Smooth muscle cell (in vitro differentiated cells): Measurements from ENCODE around the gene MKKS. TPM values are rescaled to one million over a fixed set of nuclear protein-coding genes. Genes with fewer than 3 reads are reported as not detected.

Experiments
- DNase-seq: peaks from one replicate; lab custom pipeline; 2025; ENCODE audit not compliant: unreplicated experiment; lab: John Stamatoyannopoulos, UW
- H2AFZ ChIP-seq: fragments of 200-600 bp; sonication (generic); 2 replicates; pipeline ENCODE4 v1.6.0; 2016; ENCODE audit warnings: antibody characterized with exemption, low read depth, mild to moderate bottlenecking
- H3F3A ChIP-seq: fragments of 200-600 bp; sonication (generic); 2 replicates; pipeline ENCODE4 v1.6.0; 2017; ENCODE audit warnings: antibody characterized with exemption, low read depth
- H3K27ac ChIP-seq: fragments of 200-600 bp; sonication (generic); 2 replicates; pipeline ENCODE4 v1.5.1; 2016; ENCODE audit warnings: low read depth, mild to moderate bottlenecking
- H3K27me3 ChIP-seq: fragments of 200-600 bp; sonication (generic); 2 replicates; pipeline ENCODE4 v1.6.1; 2016; ENCODE audit warnings: low read depth, mild to moderate bottlenecking
- H3K36me3 ChIP-seq: fragments of 200-600 bp; sonication (generic); 2 replicates; pipeline ENCODE4 v1.5.1; 2016; ENCODE audit warnings: low read depth
- H3K4me1 ChIP-seq: fragments of 200-600 bp; sonication (generic); 2 replicates; pipeline ENCODE4 v1.5.1; 2016; ENCODE audit warnings: low read depth
- H3K4me2 ChIP-seq: fragments of 200-600 bp; sonication (generic); 2 replicates; pipeline ENCODE4 v1.6.0; 2016; ENCODE audit warnings: mild to moderate bottlenecking
- H3K4me3 ChIP-seq: fragments of 200-600 bp; sonication (generic); 2 replicates; pipeline ENCODE4 v1.5.1; 2016; ENCODE audit warnings: mild to moderate bottlenecking
- H3K79me2 ChIP-seq: fragments of 200-600 bp; sonication (generic); 2 replicates; pipeline ENCODE4 v1.6.0; 2016; ENCODE audit warnings: low read depth, mild to moderate bottlenecking
- H3K9ac ChIP-seq: fragments of 200-600 bp; sonication (generic); 2 replicates; pipeline ENCODE4 v1.6.0; 2016; ENCODE audit warnings: low read depth
- H3K9me3 ChIP-seq: fragments of 200-600 bp; sonication (generic); replicated peaks from 2 replicates; pipeline ENCODE4 v1.5.1; 2016; ENCODE audit warnings: low read depth
- H4K20me1 ChIP-seq: fragments of 200-600 bp; sonication (generic); 2 replicates; pipeline ENCODE4 v1.6.0; 2016; ENCODE audit warnings: low read depth
- CTCF ChIP-seq: fragments of 200-600 bp; sonication (generic); IDR thresholded peaks from 2 replicates; pipeline ENCODE4 v1.5.1; 2017; ENCODE audit warnings: borderline replicate concordance, mild to moderate bottlenecking, antibody characterized with exemption; ENCODE audit not compliant: insufficient read depth, poor library complexity, severe bottlenecking
- WGBS: methylation state at CpG from one replicate; pipeline ENCODE4 v1.1.7; 2016; ENCODE audit warnings: low lambda C conversion rate; 5-methylcytosine and 5-hydroxymethylcytosine counted together
- polyA plus RNA-seq: library from polyadenylated mRNA; unstranded; fragments of >200 nt; fragmentation: Nextera tagmentation; extraction: Ambion mirVana; gene quantifications from 2 replicates; pipeline ENCODE4 v1.2.1, GENCODE V29; 2016
- total RNA-seq: library from RNA; depleted of rRNA; stranded (reverse); fragments of >200 nt; gene quantifications from 2 replicates; pipeline ENCODE4 v1.2.3, GENCODE V29; 2014

The MKKS gene
- total and polyA plus RNA-seq, 2 experiments from 2014 or later: 15.6 to 19.8 TPM

GRCh38 chr20:10469599-10469998 is 35.6 kb upstream of the MKKS start:
- 19% methylated on average over 7 of the region's 7 CpGs for WGBS
- H3K4me2 ChIP-seq: no peak overlapping the region
- TF ChIP-seq CTCF: peak; percentile 53

GRCh38 chr20:10469056-10469455 is 35.0 kb upstream of the MKKS start:
- DNase-seq: no peak
- 73% methylated on average over 2 of the region's 2 CpGs for WGBS

More at GRCh38 chr20:10469599-10469998, 35.6 kb upstream of the MKKS start:
- Histone ChIP-seq H3K27ac (no peak overlapping the region), H3K27me3 (no peaks in the 10 kb centered on the region), H4K20me1 (no peaks in the 10 kb centered on the region), H3K4me1 (peaks cover 59% of the 10 kb centered on the region), H3K9ac (no peak overlapping the region), H3K4me3 (no peak overlapping the region), H3F3A (peaks cover 19% of the 10 kb centered on the region), H3K79me2 (no peaks in the 10 kb centered on the region), H2AFZ (no peak overlapping the region), H3K9me3 (no peaks in the 10 kb centered on the region), H3K36me3 (no peaks in the 10 kb centered on the region)
- DNase-seq: no peak

GRCh38 chr20:10468340-10468845 is 34.4 kb upstream of the MKKS start:
- Histone ChIP-seq H3K9ac (no peak overlapping the region), H2AFZ (no peak overlapping the region), H4K20me1 (no peaks in the 10 kb centered on the region), H3K4me3 (no peak overlapping the region), H3K9me3 (no peaks in the 10 kb centered on the region), H3K79me2 (no peaks in the 10 kb centered on the region), H3F3A (peaks cover 19% of the 10 kb centered on the region), H3K27me3 (no peaks in the 10 kb centered on the region), H3K27ac (peak overlapping the region; percentile 72), H3K36me3 (no peaks in the 10 kb centered on the region), H3K4me2 (peak overlapping the region; percentile 67), H3K4me1 (peaks cover 59% of the 10 kb centered on the region)
- DNase-seq: no peak
- TF ChIP-seq CTCF: no peak
- 43% methylated on average over 2 of the region's 2 CpGs for WGBS

More at GRCh38 chr20:10469056-10469455, 35.0 kb upstream of the MKKS start:
- Histone ChIP-seq H3K27ac (no peak overlapping the region), H3K79me2 (no peaks in the 10 kb centered on the region), H4K20me1 (no peaks in the 10 kb centered on the region), H3K4me1 (peaks cover 59% of the 10 kb centered on the region), H2AFZ (no peak overlapping the region), H3K27me3 (no peaks in the 10 kb centered on the region), H3K36me3 (no peaks in the 10 kb centered on the region), H3K4me3 (no peak overlapping the region), H3K9ac (no peak overlapping the region), H3F3A (peaks cover 19% of the 10 kb centered on the region), H3K4me2 (no peak overlapping the region), H3K9me3 (no peaks in the 10 kb centered on the region)
- TF ChIP-seq CTCF: no peak

- DNase-seq: no peak
- no peak for TF ChIP-seq CTCF
Measured at GRCh38 chr20:10467681-10468339, 33.8 kb upstream of the MKKS start.

More at GRCh38 chr20:10467681-10468339, 33.8 kb upstream of the MKKS start:
- Histone ChIP-seq H3K4me2 (peak overlapping the region; percentile 67), H2AFZ (no peak overlapping the region), H3K79me2 (no peaks in the 10 kb centered on the region), H4K20me1 (no peaks in the 10 kb centered on the region), H3K9ac (no peak overlapping the region), H3K36me3 (no peaks in the 10 kb centered on the region), H3F3A (peaks cover 19% of the 10 kb centered on the region), H3K27ac (peak overlapping the region; percentile 72), H3K9me3 (no peaks in the 10 kb centered on the region), H3K27me3 (no peaks in the 10 kb centered on the region), H3K4me3 (no peak overlapping the region), H3K4me1 (peaks cover 56% of the 10 kb centered on the region)
- 31% methylated on average over 3 of the region's 3 CpGs for WGBS
